CD4-positive, alpha-beta T cell (primary cell): ENCODE results near the gene LRRC36. TPM values are rescaled to one million over a fixed set of nuclear protein-coding genes. Genes with fewer than 3 reads are reported as not detected.

Experiments used
- ATAC-seq: fragments of 200-7000 bp; cut with Tn5 transposase; one replicate; pipeline ENCODE4 v1.10.0; 2022; ENCODE audit warnings: mild to moderate bottlenecking; ENCODE audit not compliant: poor library complexity
- CTCF ChIA-PET: fragments of 350-600 bp; sonication (Branson Sonifier 250); formaldehyde crosslinking; loops from one replicate; lab custom pipeline; 2021; ENCODE audit warnings: antibody characterized with exemption, inconsistent platforms; lab: Charles Lee
- POLR2A ChIA-PET: fragments of 350-600 bp; sonication (Branson Sonifier 250); formaldehyde crosslinking; loops from one replicate; lab custom pipeline; 2021; ENCODE audit warnings: antibody characterized with exemption, inconsistent platforms; lab: Charles Lee
- DNase-seq, 14 experiments: peaks; one replicate each; pipeline ENCODE4 v3.0.0-alpha.2; 2013 to 2020; ENCODE audit warnings: mixed read lengths in 2 of 14
- H3K27ac ChIP-seq, 2 donors: one replicate each; pipeline versions ENCODE4 v1.5.1 to v1.7.0; 2013; ENCODE audit warnings: low read length in 2 of 2, low read depth in 1 of 2, mild to moderate bottlenecking in 1 of 2
- H3K27me3 ChIP-seq, 2 experiments: 1 replicate in 1 of 2; 2 replicates in 1 of 2; pipeline versions ENCODE4 v1.6.1 to v1.7.0; 2013; ENCODE audit warnings: low read length in 2 of 2, control low read depth in 1 of 2, mild to moderate bottlenecking in 1 of 2, moderate library complexity in 1 of 2; ENCODE audit not compliant: insufficient read depth in 2 of 2, control insufficient read depth in 1 of 2
- H3K36me3 ChIP-seq: one replicate; pipeline ENCODE4 v1.6.1; 2013; ENCODE audit warnings: low read length, control low read depth; ENCODE audit not compliant: insufficient read depth
- H3K4me1 ChIP-seq: one replicate; pipeline ENCODE4 v1.6.1; 2013; ENCODE audit warnings: low read length, control low read depth; ENCODE audit not compliant: insufficient read depth
- H3K4me3 ChIP-seq: one replicate; pipeline ENCODE4 v1.5.1; 2013; ENCODE audit warnings: mild to moderate bottlenecking, low read length, moderate library complexity
- H3K9me3 ChIP-seq, 2 experiments: 1 replicate in 1 of 2; 2 replicates in 1 of 2; pipeline versions ENCODE4 v1.6.1 to v1.7.0; 2013; ENCODE audit warnings: low read length in 2 of 2, mild to moderate bottlenecking in 2 of 2, control low read depth in 1 of 2, moderate library complexity in 1 of 2; ENCODE audit not compliant: control insufficient read depth in 1 of 2, insufficient read depth in 1 of 2
- H3K27ac Mint-ChIP-seq: one replicate; pipeline ENCODE4 v1.8.0; 2020; ENCODE audit warnings: mixed read lengths
- H3K27me3 Mint-ChIP-seq: one replicate; pipeline ENCODE4 v1.8.0; 2021; ENCODE audit warnings: mixed read lengths
- H3K36me3 Mint-ChIP-seq: one replicate; pipeline ENCODE4 v1.8.0; 2021; ENCODE audit warnings: low read depth, mixed read lengths
- H3K4me1 Mint-ChIP-seq: one replicate; pipeline ENCODE4 v1.8.0; 2021; ENCODE audit warnings: low read depth, mixed read lengths
- H3K4me3 Mint-ChIP-seq: one replicate; pipeline ENCODE4 v1.8.0; 2020; ENCODE audit warnings: mild to moderate bottlenecking, mixed read lengths
- H3K9me3 Mint-ChIP-seq: one replicate; pipeline ENCODE4 v1.8.0; 2020; ENCODE audit warnings: mixed read lengths
- intact Hi-C, 2 experiments: fragments of 100-400 bp; cut with DNase I in 1 of 2; cut with micrococcal nuclease in 1 of 2; formaldehyde crosslinking; loops; one replicate each; pipeline versions ENCODE4 v1.15.1 to v1.9.0; 2023 to 2025; cut with DNase I, micrococcal nuclease
- total RNA-seq, 174 experiments: library from RNA in 2 of 174; stranded (reverse) in 2 of 174; gene quantifications; one replicate each; pipeline ENCODE4 v1.2.3 and lab custom pipeline; 2021 to 2026
- TF ChIP-seq, protein P1 (sequence below): fragments of 200-600 bp; IDR thresholded peaks from one replicate; pipeline ENCODE4 v1.8.0; 2022; ENCODE audit warnings: antibody characterized with exemption, mild to moderate bottlenecking

Gene LRRC36
- total RNA-seq, 2 experiments from 2014 or later, result not detected

DNA sequence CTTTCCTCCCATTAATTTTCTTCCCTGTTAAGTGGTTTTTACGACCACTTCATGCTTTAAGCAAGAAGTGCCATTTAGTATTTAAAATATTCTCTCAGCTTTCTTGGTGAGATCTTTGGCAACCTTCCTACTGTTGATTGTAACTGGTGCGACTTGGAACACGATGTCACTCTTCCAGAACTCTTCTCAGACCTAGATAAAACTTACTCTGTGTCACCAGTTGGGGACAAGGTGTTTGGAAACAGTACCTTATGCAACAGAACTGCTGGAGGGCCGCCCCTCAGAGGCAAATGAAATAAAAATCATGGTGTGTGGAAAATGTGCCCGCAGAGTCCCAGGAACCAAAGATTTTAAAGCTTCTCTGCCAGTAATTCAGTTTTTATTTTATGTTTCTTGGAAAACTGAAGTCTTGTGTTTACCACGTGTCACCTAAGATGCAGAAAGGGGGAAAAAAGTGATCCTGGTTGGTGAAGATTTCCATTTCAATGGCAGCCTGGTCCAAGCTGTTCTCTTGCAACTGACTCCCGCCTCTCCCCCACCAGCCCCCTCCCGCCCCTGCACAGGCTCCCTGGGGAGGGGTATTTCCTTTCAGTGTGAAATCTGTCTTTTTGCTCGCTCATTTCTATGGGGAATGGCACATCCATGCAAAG lies 97.1 kb downstream of the LRRC36 start:
- TF ChIP-seq, protein P1, sequence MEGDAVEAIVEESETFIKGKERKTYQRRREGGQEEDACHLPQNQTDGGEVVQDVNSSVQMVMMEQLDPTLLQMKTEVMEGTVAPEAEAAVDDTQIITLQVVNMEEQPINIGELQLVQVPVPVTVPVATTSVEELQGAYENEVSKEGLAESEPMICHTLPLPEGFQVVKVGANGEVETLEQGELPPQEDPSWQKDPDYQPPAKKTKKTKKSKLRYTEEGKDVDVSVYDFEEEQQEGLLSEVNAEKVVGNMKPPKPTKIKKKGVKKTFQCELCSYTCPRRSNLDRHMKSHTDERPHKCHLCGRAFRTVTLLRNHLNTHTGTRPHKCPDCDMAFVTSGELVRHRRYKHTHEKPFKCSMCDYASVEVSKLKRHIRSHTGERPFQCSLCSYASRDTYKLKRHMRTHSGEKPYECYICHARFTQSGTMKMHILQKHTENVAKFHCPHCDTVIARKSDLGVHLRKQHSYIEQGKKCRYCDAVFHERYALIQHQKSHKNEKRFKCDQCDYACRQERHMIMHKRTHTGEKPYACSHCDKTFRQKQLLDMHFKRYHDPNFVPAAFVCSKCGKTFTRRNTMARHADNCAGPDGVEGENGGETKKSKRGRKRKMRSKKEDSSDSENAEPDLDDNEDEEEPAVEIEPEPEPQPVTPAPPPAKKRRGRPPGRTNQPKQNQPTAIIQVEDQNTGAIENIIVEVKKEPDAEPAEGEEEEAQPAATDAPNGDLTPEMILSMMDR, result no peak
- peaks cover 6% of the 10 kb centered on the region for H3K4me1 ChIP-seq
- H3K4me1 Mint-ChIP-seq, result no peaks in the 10 kb centered on the region
- no peaks in the 10 kb centered on the region for H3K36me3 ChIP-seq
- no peak overlapping the region for H3K4me3 ChIP-seq
- DNase-seq (no peak), ATAC-seq (no peak)
- H3K27ac ChIP-seq, result no peak overlapping the region
- ChIA-PET POLR2A (no interaction called here), CTCF (no interaction called here)
- no peaks in the 10 kb centered on the region for H3K9me3 Mint-ChIP-seq
- no peak overlapping the region for H3K27ac Mint-ChIP-seq
- peaks cover 0 to 6% of the 10 kb centered on the region in 2 experiments for H3K9me3 ChIP-seq
- no peaks in the 10 kb centered on the region for H3K36me3 Mint-ChIP-seq
- peaks cover 19 to 29% of the 10 kb centered on the region in 2 experiments for H3K27me3 ChIP-seq
- intact Hi-C loops, result no loop called here
- peaks cover 42% of the 10 kb centered on the region for H3K27me3 Mint-ChIP-seq
- H3K4me3 Mint-ChIP-seq, result no peak overlapping the region

DNA sequence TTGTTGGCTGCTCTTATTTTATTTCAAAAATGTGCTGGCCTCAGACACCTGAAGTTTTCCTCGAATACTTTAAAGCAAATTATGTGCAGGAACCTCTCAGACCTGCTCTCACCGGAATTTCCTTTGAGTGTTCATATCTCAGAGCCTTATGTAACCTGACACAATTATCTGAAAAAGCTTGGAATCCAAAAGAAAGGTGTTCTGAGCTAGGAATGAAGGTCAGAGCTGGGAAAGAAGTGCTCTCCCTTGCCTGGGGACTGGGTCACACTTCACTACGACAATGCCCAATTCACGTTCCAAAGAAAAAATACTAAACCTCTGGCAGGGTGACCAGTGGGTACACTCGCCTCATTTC lies 97.6 kb downstream of the LRRC36 start:
- H3K4me3 ChIP-seq, result no peak overlapping the region
- H3K4me1 ChIP-seq, result peaks cover 6% of the 10 kb centered on the region
- TF ChIP-seq, protein P1, result no peak
- H3K4me3 Mint-ChIP-seq, result no peak overlapping the region
- no peak overlapping the region for H3K27ac Mint-ChIP-seq
- no peak for ATAC-seq
- H3K4me1 Mint-ChIP-seq, result no peaks in the 10 kb centered on the region
- H3K36me3 ChIP-seq, result no peaks in the 10 kb centered on the region
- no peak for DNase-seq
- no peaks in the 10 kb centered on the region for H3K9me3 Mint-ChIP-seq
- ChIA-PET CTCF (no interaction called here), POLR2A (no interaction called here)
- peaks cover 0 to 6% of the 10 kb centered on the region in 2 experiments for H3K9me3 ChIP-seq
- intact Hi-C loops, result no loop called here
- no peaks in the 10 kb centered on the region for H3K36me3 Mint-ChIP-seq
- H3K27me3 ChIP-seq, result peaks cover 24 to 32% of the 10 kb centered on the region in 2 experiments
- H3K27me3 Mint-ChIP-seq, result peaks cover 45% of the 10 kb centered on the region
- H3K27ac ChIP-seq, result no peak overlapping the region

DNA sequence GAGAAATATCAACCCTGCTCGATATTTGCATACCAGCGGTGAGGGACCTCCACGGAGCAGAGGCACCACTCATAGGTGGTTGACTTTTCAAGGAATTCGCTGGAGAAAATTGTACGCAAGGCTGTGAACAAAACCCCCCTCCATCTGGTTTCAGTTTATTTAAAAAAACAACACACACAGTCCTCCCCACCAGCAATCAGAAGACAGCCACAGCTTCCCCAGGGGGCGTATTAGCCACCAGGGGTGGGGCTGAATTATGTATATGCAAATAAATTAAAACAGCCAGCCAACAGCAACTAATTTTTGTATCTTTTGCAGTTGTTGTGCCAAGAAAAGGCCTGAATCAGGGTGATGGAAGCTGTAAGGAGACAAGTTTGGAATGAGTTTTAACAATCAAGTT lies 98.4 kb downstream of the LRRC36 start:
- H3K4me3 Mint-ChIP-seq, result no peak overlapping the region
- H3K27me3 ChIP-seq, result peaks cover 31 to 40% of the 10 kb centered on the region in 2 experiments
- ATAC-seq, result no peak
- H3K36me3 Mint-ChIP-seq, result no peaks in the 10 kb centered on the region
- H3K9me3 Mint-ChIP-seq, result no peaks in the 10 kb centered on the region
- POLR2A ChIA-PET, result no interaction called here
- peaks cover 7% of the 10 kb centered on the region for H3K4me1 ChIP-seq
- no peaks in the 10 kb centered on the region for H3K36me3 ChIP-seq
- intact Hi-C loops, result loop anchor here in 1 of 2 experiments (5.0 kb wide), 1 partner anchor 163 kb away; no protein-coding TSS in a partner anchor
- H3K9me3 ChIP-seq, result peaks cover 0 to 6% of the 10 kb centered on the region in 2 experiments
- no peak overlapping the region for H3K27ac ChIP-seq
- H3K4me3 ChIP-seq, result no peak overlapping the region
- H3K4me1 Mint-ChIP-seq, result no peaks in the 10 kb centered on the region
- H3K27me3 Mint-ChIP-seq, result peaks cover 46% of the 10 kb centered on the region
- no peak for DNase-seq
- H3K27ac Mint-ChIP-seq, result no peak overlapping the region
- CTCF ChIA-PET, result no interaction called here
- TF ChIP-seq, protein P1, result no peak
